OCI-LY1 (cell line): ENCODE measurements around the gene XRCC1.

Source experiments
- EZH2 ChIP-seq: fragments of 200-600 bp; sonication (generic), shearing (Covaris generic); IDR thresholded peaks from 2 replicates; pipeline ENCODE4 v1.8.0; 2017; ENCODE audit warnings: borderline replicate concordance, mixed run types, mild to moderate bottlenecking, antibody characterized with exemption, low read length, moderate library complexity, mixed read lengths
- TF ChIP-seq, protein P1 (sequence below): fragments of 200-600 bp; sonication (generic), shearing (Covaris generic); IDR thresholded peaks from 2 replicates; pipeline ENCODE4 v1.5.1; 2017; ENCODE audit warnings: mild to moderate bottlenecking, antibody characterized with exemption, low read length, moderate library complexity, mixed read lengths

DNA sequence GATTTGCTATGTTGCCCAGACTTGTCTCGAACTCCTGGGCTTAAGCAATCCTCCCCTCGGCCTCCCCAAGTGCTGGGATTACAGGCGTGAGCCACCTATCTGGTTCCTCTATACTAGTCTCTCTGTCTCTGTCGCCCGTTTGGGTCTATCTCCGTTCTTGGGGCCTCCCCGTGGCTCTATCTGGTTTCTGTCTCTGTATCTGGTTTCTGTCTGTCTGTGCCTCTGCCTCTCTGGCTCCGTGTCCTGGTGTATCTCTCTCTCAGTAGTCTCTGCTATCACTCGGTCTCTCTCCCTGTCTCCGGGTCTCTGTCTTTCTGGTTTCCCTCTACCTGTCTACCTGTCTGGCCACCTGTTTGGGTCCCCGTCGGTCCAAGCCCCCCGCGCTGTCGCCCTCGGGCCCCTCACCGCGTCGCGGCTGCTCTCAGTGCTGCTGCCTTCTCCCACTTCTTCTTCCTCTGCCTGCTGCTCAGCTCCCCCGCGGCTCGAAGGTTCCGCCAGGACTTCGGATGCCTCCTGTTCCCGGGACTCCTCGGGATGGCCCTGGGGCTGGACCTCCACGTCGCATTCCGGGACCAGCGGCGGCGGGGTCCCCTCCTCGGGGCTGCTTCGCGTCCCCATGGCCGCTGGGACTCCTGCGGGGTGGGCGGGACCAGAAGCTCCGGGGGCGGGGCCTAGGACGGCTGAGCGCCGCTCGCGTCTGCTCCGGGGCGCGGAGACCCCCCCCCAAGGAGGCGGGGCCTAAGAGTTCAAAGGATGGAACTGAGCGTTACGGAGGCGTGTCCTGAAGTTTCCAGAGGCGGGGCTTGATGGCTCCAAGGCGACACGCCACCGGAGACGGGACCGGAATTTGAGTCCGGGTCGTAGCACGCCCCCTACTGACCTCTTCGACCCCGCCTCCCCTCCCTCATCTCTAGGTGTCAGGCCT is 71.6 kb downstream of the XRCC1 start:
- TF ChIP-seq, protein P1, sequence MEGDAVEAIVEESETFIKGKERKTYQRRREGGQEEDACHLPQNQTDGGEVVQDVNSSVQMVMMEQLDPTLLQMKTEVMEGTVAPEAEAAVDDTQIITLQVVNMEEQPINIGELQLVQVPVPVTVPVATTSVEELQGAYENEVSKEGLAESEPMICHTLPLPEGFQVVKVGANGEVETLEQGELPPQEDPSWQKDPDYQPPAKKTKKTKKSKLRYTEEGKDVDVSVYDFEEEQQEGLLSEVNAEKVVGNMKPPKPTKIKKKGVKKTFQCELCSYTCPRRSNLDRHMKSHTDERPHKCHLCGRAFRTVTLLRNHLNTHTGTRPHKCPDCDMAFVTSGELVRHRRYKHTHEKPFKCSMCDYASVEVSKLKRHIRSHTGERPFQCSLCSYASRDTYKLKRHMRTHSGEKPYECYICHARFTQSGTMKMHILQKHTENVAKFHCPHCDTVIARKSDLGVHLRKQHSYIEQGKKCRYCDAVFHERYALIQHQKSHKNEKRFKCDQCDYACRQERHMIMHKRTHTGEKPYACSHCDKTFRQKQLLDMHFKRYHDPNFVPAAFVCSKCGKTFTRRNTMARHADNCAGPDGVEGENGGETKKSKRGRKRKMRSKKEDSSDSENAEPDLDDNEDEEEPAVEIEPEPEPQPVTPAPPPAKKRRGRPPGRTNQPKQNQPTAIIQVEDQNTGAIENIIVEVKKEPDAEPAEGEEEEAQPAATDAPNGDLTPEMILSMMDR, result peak; percentile 57
- TF ChIP-seq EZH2, result no peak
